GM21717 (cell line): ENCODE results near the gene MPND.

Source experiments
- ATAC-seq: cut with Tn5 transposase; IDR thresholded peaks from one replicate; pipeline ENCODE4 v1.9.1; 2021; ENCODE audit warnings: mild to moderate bottlenecking, moderate library complexity; ENCODE audit not compliant: unreplicated experiment

MPND gene

GRCh38 chr19:4363571-4364304, 20.4 kb downstream of the MPND start:
- ATAC-seq: no peak

DNA sequence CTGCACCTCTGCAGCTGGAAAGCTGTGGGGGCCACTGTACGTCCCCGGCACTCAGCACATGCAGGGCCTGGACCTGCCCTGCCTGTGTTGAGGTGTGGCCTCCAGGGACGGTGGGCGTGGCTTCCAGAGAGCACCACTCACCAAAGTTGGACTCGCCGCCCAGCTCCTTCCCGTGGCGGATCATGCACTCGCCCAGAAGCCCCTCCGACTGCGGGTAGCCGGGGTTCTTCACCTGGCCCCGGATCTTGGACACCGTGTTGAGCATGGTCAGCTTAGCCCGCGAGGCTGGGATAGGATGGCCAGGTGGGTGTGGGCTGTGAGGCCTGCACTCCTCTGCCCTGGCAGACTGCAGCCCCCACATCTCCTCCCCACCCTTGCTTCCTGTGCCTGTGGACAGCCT, 22.0 kb downstream of the MPND start:
- ATAC-seq: no peak

DNA sequence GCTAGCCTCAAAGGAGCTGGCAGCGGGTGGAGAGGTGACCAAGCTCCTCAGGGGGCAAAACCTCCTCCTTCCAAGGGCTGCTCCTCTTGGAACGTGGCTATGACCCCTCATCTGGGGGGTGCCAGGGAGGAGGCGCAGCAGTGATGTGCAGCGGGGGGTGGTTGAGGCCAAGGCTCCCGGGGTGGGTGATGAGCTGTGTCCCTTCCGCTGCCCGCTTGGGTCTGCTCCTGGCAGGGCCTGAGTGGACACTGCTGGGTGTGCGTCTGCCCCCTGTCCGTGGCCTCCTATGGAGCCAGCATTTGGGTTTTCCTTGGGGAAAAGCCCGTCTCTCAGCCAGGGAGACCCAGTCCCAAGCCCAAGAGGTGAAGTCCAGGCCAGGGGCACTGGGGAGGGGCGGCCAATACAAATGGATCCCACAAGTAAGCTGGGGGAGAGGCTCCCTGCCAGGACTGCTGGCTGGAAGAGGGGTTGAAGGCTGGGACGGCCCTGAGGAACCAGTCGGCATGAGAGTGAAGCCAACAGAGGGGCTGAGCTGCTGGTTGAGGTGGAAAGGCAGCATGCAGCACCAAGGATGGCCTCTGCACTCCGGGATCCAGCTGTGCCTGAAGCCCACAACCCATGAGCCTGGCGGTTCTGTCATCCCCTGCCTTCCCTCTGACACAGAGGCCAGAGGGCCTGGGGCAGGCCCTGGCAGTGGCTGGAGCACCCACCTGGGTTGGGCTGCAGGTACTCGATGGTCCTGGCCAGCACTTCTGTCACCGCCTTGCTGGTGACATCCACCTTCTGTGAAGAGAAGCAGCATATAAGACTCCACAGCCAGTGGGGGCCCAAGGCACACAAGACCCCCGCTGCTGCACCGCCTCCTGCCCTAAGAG, 22.7 kb downstream of the MPND start:
- ATAC-seq: no peak

- ATAC-seq: no peak
Observed at GRCh38 chr19:4366666-4367335, 23.4 kb downstream of the MPND start.

DNA sequence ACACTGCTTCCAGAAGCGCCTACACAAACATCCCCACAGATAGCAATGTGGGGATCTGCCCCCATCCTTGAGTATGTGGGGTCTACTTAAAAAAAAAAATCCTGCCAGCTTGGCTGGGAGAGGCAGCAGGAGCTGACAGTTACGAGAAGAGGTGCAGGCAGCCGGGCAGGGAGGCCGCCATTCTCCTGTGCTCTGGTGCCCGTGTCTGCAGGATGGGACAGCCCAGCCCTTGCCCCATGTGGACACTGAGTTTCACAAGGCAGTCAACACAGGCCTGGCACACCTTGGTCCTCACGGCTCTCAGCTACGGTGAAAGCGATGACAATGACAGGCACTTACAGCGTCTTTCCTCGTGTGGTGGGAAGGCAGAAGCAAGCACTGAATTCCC, 24.0 kb downstream of the MPND start:
- no peak for ATAC-seq

DNA sequence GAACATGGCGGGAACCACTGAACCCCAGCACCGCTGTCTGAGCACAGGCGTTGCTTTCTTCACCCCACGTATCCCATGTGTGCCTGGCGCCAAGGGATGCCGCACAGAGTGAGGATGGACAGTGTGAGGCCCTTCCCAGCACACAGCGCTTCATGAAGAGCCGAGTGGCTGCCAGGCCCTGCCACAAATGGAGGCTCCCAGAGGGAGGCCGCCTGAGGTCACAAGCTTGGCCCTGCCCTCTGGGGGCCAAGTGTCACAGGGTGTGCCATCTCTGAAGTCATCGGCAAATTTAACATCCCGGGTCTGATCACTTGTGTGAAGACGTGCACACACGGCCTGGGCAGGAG, 24.4 kb downstream of the MPND start:
- ATAC-seq: no peak

- ATAC-seq: no peak
Observed at GRCh38 chr19:4368128-4368820, 24.9 kb downstream of the MPND start.

DNA sequence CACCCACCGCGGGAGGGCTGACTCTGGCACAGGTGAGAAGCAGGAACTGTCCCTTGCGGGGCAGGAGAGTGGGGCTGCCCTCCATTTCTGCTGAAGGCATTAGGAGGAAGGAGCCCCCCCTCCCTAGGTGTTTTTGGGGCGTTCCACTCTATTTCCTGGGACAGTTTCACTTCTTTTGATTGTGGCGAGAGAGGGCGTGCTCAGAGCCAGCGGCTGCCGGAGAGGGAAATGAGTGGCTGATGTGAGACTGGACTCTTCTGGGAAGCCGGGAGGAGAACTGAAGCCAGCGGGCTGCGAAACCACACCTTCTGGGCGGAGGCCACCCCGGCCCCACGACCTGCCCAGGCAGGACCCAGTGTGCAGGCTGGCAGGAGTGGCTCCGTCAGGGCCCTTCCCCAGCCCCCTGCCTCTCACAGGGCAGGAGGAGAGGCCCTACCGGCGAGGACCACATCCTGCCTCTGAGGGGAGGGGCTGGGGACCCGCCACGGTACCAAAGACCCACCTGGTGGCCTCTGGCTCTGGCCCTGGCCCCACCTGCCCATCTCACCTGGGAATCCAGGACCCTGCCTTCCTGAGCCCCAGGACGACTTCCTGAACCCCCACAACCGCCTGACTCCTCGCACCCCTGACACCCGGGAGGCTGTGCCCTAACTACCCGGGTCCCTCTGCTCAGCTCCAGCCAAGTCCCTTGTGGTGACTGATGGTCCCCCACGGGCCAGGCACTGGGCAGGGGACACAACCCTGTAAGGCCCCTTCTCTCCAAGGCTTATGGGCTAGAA, 25.9 kb downstream of the MPND start:
- peak; percentile 45 for ATAC-seq

GRCh38 chr19:4369888-4370260, 26.5 kb downstream of the MPND start:
- peak; percentile 37 for ATAC-seq

GRCh38 chr19:4370418-4371041, 27.2 kb downstream of the MPND start:
- no peak for ATAC-seq

DNA sequence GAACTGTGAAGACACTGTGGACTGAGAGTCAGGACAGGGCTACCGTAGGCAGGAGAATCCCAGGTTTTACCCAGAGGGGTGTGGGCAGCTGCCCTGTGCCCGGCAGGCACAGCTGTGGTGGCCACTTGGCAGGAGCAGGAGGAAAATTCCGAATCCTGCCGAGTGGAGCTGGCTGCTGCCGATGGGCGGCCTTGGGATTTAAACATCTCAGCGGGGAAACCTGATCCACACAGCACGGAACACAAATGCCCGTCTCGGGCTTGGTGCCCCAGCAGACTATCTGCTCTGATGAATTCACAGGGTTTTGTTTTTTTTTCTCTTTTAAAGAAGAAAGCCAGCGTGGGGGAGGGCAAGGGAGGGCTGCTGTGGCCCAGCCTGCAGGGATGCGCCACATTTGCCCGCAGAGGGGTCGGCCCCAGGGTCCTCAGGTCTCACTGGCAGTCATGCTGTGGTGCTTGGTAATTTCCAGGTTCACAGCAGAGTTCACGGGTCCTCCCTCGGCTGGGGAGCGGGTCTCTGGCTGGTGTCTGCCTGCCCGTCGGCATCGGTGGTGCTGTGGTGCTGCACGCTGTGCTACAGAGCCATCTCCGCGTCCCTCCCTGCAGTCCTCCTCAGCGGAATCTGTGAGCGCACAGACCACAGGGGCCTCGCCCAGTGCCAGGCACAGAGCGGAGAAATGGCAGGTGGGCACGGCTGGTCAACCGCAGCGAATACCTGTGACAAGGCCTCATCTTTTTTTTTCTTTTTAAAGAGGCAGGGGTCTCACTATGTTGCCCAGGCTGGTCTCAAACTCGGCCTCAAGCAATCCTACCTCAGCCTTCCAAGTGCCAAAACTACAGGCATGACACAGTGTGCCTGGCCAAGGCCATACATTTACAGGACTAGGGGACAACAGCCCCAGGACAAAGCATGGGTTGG, 28.1 kb downstream of the MPND start:
- no peak for ATAC-seq

- no peak for ATAC-seq
Observed at GRCh38 chr19:4372165-4373012, 29.0 kb downstream of the MPND start.

DNA sequence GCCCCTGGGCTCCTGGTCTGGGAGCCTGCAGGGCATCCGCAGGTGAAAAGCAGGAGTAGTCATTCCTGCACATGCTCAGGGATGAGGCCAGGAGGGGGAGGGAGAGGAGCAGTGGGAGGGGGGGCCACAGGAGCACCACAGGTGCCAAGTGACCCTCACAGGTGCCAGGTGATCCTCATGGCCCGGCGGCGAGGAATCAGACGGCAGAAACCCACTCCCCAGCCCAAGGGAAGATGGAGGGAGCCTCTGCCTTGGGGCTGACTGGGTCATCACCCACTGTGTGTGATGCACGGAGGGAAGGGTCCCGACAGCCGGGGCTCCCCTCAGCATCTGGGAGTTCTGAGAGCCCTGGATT, 29.6 kb downstream of the MPND start:
- no peak for ATAC-seq

GRCh38 chr19:4373601-4374497, 30.5 kb downstream of the MPND start:
- no peak for ATAC-seq

- no peak for ATAC-seq
Observed at GRCh38 chr19:4374498-4375163, 31.3 kb downstream of the MPND start.

DNA sequence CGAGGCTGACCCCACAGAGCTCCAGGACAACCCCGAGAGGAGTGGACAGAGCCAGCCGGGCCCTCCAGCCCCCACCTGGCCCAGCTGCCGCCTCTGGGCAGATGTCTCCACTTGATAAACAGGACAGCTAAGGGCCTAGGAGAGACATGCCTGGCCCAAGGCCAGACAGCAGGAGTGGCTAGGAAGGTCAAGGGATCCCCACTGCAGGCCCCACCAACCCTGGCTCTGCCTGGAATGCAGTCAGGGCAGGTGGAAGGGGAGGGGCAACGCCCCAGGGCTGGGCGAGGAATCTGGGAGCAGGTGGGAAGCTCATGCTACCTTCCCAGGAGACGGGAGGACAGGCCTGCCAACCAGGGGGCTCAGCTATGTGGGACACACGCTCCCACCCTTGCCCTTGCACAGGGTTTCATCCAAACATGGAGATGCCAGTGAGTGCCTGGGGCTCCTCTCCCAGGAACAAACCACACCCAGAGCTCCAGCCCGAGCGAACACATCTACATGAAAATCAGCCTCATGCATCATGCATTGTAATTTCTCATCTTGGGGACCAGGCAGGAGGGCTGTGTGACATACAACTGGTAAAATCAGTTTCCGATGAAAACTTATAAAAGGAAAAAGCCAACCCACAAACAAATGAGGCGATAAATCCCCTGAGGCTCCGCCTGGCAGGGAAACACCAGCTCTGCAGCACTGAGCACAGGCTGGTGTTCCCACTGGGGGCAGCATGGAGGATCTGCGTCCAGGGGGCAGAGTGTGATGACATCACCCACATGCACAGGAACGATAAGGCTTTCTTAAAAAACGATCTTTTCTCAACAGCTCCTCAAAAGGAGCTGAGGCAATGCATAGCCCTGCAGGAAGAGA, 32.0 kb downstream of the MPND start:
- ATAC-seq: no peak
